H1 (cell line): ENCODE data around the gene SLC2A4. TPM values are rescaled to one million over a fixed set of nuclear protein-coding genes. Genes with fewer than 3 reads are reported as not detected.

Experiments used
- CTCF ChIA-PET: fragments of 300-600 bp; sonication (Branson Sonifier 250); formaldehyde crosslinking; loops from one replicate; lab custom pipeline; 2021; ENCODE audit not compliant: partially characterized antibody; lab: Charles Lee
- POLR2A ChIA-PET: fragments of 300-600 bp; sonication (Branson Sonifier 250); formaldehyde crosslinking; loops from one replicate; lab custom pipeline; 2021; ENCODE audit warnings: inconsistent platforms; ENCODE audit not compliant: partially characterized antibody; lab: Charles Lee
- DNase-seq, 2 experiments: peaks; one replicate each; pipeline versions ENCODE4 v3.0.0 to v3.0.0-alpha.2; 2010 to 2022; ENCODE audit warnings: low spot score in 2 of 2, low read depth in 1 of 2, mixed read lengths in 1 of 2
- FAIRE-seq: peaks from 2 replicates; lab custom pipeline; 2011; peaks lifted over from hg19 to GRCh38; lab: Jason Lieb, UNC
- H2AFZ ChIP-seq: 2 replicates; pipeline ENCODE4 v1.8.1; 2012; ENCODE audit warnings: low read length, inconsistent platforms
- H2AK5ac ChIP-seq: 2 replicates; pipeline ENCODE4 v1.6.1; 2013; ENCODE audit warnings: low read depth, low read length
- H2BK120ac ChIP-seq: replicated peaks from 2 replicates; pipeline ENCODE3; 2013; ENCODE audit warnings: low read depth, low read length, inconsistent platforms
- H2BK12ac ChIP-seq: 2 replicates; pipeline ENCODE4 v1.6.1; 2013; ENCODE audit warnings: low read depth, low read length
- H2BK15ac ChIP-seq: 2 replicates; pipeline ENCODE4 v1.6.1; 2013; ENCODE audit warnings: low read length
- H2BK20ac ChIP-seq: 2 replicates; pipeline ENCODE4 v1.6.1; 2013; ENCODE audit warnings: low read length
- H2BK5ac ChIP-seq: 2 replicates; pipeline ENCODE4 v1.6.1; 2013; ENCODE audit warnings: low read depth, low read length
- H3K14ac ChIP-seq: 2 replicates; pipeline ENCODE4 v1.6.1; 2013; ENCODE audit warnings: inconsistent platforms; ENCODE audit not compliant: insufficient read length
- H3K18ac ChIP-seq: 2 replicates; pipeline ENCODE4 v1.6.1; 2013; ENCODE audit warnings: low read length; ENCODE audit errors: extremely low read depth
- H3K23ac ChIP-seq: 2 replicates; pipeline ENCODE4 v1.6.1; 2013; ENCODE audit warnings: inconsistent platforms; ENCODE audit not compliant: insufficient read length
- H3K23me2 ChIP-seq: 2 replicates; pipeline ENCODE4 v1.6.1; 2013; ENCODE audit warnings: low read depth, low read length
- H3K27ac ChIP-seq: 2 replicates; pipeline ENCODE4 v1.6.1; 2011; ENCODE audit warnings: low read depth, low read length, inconsistent platforms
- H3K27me3 ChIP-seq, 4 experiments: replicated peaks in 1 of 4; 1 replicate in 1 of 4; 2 replicates in 3 of 4; pipeline versions ENCODE4 v1.6.1 to v1.8.1; 2011 to 2013; ENCODE audit warnings: low read length in 3 of 4, mild to moderate bottlenecking in 3 of 4, inconsistent platforms in 2 of 4, mixed read lengths in 2 of 4, moderate library complexity in 1 of 4; ENCODE audit not compliant: control insufficient read depth in 3 of 4, insufficient read depth in 3 of 4; ENCODE audit errors: extremely low read depth in 1 of 4
- H3K36me3 ChIP-seq, 4 experiments: 2 replicates each; pipeline versions ENCODE4 v1.6.1 to v1.8.1; 2011 to 2013; ENCODE audit warnings: mild to moderate bottlenecking in 4 of 4, low read length in 3 of 4, moderate library complexity in 2 of 4, control low read depth in 1 of 4, inconsistent platforms in 1 of 4; ENCODE audit not compliant: insufficient read depth in 4 of 4, control insufficient read depth in 2 of 4
- H3K4ac ChIP-seq: replicated peaks from 2 replicates; pipeline ENCODE3; 2013; ENCODE audit warnings: low read length, low read depth, mixed read lengths, inconsistent platforms; ENCODE audit not compliant: insufficient read length
- H3K4me1 ChIP-seq, 4 experiments: replicated peaks in 1 of 4; 1 replicate in 1 of 4; 2 replicates in 3 of 4; pipeline versions ENCODE4 v1.6.1 to v1.8.1; 2011 to 2013; ENCODE audit warnings: low read length in 3 of 4, inconsistent platforms in 2 of 4, mixed read lengths in 1 of 4; ENCODE audit not compliant: insufficient read depth in 4 of 4, control insufficient read depth in 3 of 4
- H3K4me2 ChIP-seq, 2 experiments: 2 replicates each; pipeline versions ENCODE4 v1.6.1 to v1.8.1; 2011 to 2013; ENCODE audit warnings: low read depth in 2 of 2, low read length in 2 of 2, control low read depth in 1 of 2, inconsistent platforms in 1 of 2, mild to moderate bottlenecking in 1 of 2; ENCODE audit not compliant: insufficient read depth in 1 of 2
- H3K4me3 ChIP-seq, 4 experiments: fragments of 200-600, 300-600 bp in 1 of 4; sonication (generic), shearing (Covaris generic), sonication (Bioruptor Twin) in 1 of 4; 2 replicates each; pipeline versions ENCODE4 v1.5.1 to v1.8.1; 2011 to 2016; ENCODE audit warnings: low read length in 4 of 4, low read depth in 3 of 4, control low read depth in 2 of 4, inconsistent platforms in 2 of 4, mild to moderate bottlenecking in 2 of 4, mixed read lengths in 1 of 4, moderate library complexity in 1 of 4; ENCODE audit not compliant: insufficient read depth in 2 of 4; ENCODE audit errors: extremely low read depth in 1 of 4
- H3K56ac ChIP-seq: replicated peaks from 2 replicates; pipeline ENCODE3; 2013; ENCODE audit warnings: low read depth, mild to moderate bottlenecking, mixed read lengths, low read length, inconsistent platforms; ENCODE audit not compliant: insufficient read length
- H3K79me1 ChIP-seq: 2 replicates; pipeline ENCODE4 v1.6.1; 2013; ENCODE audit warnings: low read depth, low read length, control low read depth
- H3K79me2 ChIP-seq, 2 experiments: 2 replicates each; pipeline versions ENCODE4 v1.6.1 to v1.8.1; 2012 to 2013; ENCODE audit warnings: low read length in 2 of 2, mild to moderate bottlenecking in 2 of 2, inconsistent platforms in 1 of 2; ENCODE audit not compliant: insufficient read depth in 2 of 2, control insufficient read depth in 1 of 2
- H3K9ac ChIP-seq, 4 experiments: replicated peaks in 1 of 4; 1 replicate in 1 of 4; 2 replicates in 3 of 4; pipeline versions ENCODE4 v1.6.1 to v1.8.1; 2011 to 2013; ENCODE audit warnings: low read depth in 3 of 4, low read length in 3 of 4, control low read depth in 2 of 4, mild to moderate bottlenecking in 2 of 4, moderate library complexity in 2 of 4, inconsistent platforms in 1 of 4; ENCODE audit errors: extremely low read depth in 1 of 4
- H3K9me3 ChIP-seq, 2 experiments: 2 replicates each; pipeline versions ENCODE4 v1.6.1 to v1.8.1; 2012 to 2013; ENCODE audit warnings: mild to moderate bottlenecking in 2 of 2, moderate library complexity in 2 of 2, control low read depth in 1 of 2, inconsistent platforms in 1 of 2, low read depth in 1 of 2, low read length in 1 of 2, mixed read lengths in 1 of 2; ENCODE audit not compliant: insufficient read depth in 2 of 2
- H4K20me1 ChIP-seq, 2 experiments: replicated peaks in 1 of 2; 2 replicates each; pipeline versions ENCODE3 to v1.8.1; 2011 to 2013; ENCODE audit warnings: inconsistent platforms in 2 of 2, low read length in 2 of 2, mild to moderate bottlenecking in 1 of 2; ENCODE audit not compliant: insufficient read depth in 2 of 2, control insufficient read depth in 1 of 2
- H4K5ac ChIP-seq: 2 replicates; pipeline ENCODE4 v1.6.1; 2013; ENCODE audit warnings: low read length, low read depth, mixed read lengths, inconsistent platforms; ENCODE audit not compliant: insufficient read length
- H4K8ac ChIP-seq: 2 replicates; pipeline ENCODE4 v1.8.0; 2013; ENCODE audit warnings: mild to moderate bottlenecking, moderate library complexity, low read length, inconsistent platforms; ENCODE audit not compliant: insufficient read depth; ENCODE audit errors: extremely low read depth
- H4K91ac ChIP-seq: replicated peaks from 2 replicates; pipeline ENCODE3; 2013; ENCODE audit warnings: low read length, mixed read lengths, inconsistent platforms; ENCODE audit not compliant: insufficient read length
- CTCF ChIP-seq, 3 experiments: IDR thresholded peaks; 1 replicate in 2 of 3; 2 replicates in 1 of 3; pipeline versions ENCODE4 v1.5.1 to v1.6.1; 2011; ENCODE audit warnings: low read length in 3 of 3, mild to moderate bottlenecking in 3 of 3, inconsistent platforms in 2 of 3, low read depth in 1 of 3, moderate library complexity in 1 of 3; ENCODE audit not compliant: insufficient read depth in 1 of 3; ENCODE audit errors: control extremely low read depth in 1 of 3
- GTF2F1 ChIP-seq: IDR thresholded peaks from 2 replicates; pipeline ENCODE4 v1.6.1; 2012; ENCODE audit warnings: low read depth, low read length, improper control_type of control experiment, borderline replicate concordance
- HDAC6 ChIP-seq: IDR thresholded peaks from one replicate; pipeline ENCODE4 v1.7.1; 2012; ENCODE audit warnings: low read depth, mild to moderate bottlenecking, inconsistent platforms, low read length, moderate library complexity
- SP1 ChIP-seq: IDR thresholded peaks from 2 replicates; pipeline ENCODE4 v1.6.1; 2011; ENCODE audit warnings: low read depth, low read length
- SP4 ChIP-seq: IDR thresholded peaks from 2 replicates; pipeline ENCODE4 v1.6.1; 2012; ENCODE audit warnings: low read length, inconsistent platforms
- TAF7 ChIP-seq: optimal IDR thresholded peaks from 2 replicates; pipeline ENCODE3; 2011; ENCODE audit warnings: low read depth, mild to moderate bottlenecking, inconsistent platforms, low read length, moderate library complexity, borderline replicate concordance
- TEAD4 ChIP-seq: IDR thresholded peaks from 2 replicates; pipeline ENCODE4 v1.6.1; 2012; ENCODE audit warnings: low read depth, low read length, inconsistent platforms, mixed read lengths
- WGBS, 2 experiments: shearing (Covaris generic) in 1 of 2; methylation state at CpG; one replicate each; pipeline versions ENCODE4 v1.1.6 to v1.1.7; 2013 to 2015; ENCODE audit warnings: low lambda C conversion rate in 2 of 2, mixed read lengths in 2 of 2, inconsistent platforms in 1 of 2, low coverage in 1 of 2, missing lambda C conversion rate in 1 of 2; ENCODE audit not compliant: insufficient replicate concordance in 2 of 2, insufficient coverage in 1 of 2, insufficient read length in 1 of 2; ENCODE audit errors: extremely low coverage in 1 of 2, missing lambda C conversion rate in 1 of 2; 5-methylcytosine and 5-hydroxymethylcytosine counted together
- polyA plus RNA-seq, 7 experiments: library from polyadenylated mRNA; depleted of rRNA in 3 of 7; stranded (reverse) in 5 of 7; unstranded in 2 of 7; fragments of >200 nt in 5 of 7; fragments of 200-250 nt in 2 of 7; gene quantifications; 1 replicate in 5 of 7; 2 replicates in 1 of 7; 4 replicates in 1 of 7; pipeline versions ENCODE4 v1.2.1 to v1.2.3, GENCODE V29; 2011 to 2013; ENCODE audit warnings: missing spikeins in 2 of 7, mixed read lengths in 2 of 7
- total RNA-seq: library from RNA; stranded (reverse); fragmentation: NEBNext Ultra II Directional; extraction: Animal tissue kit (Norgen Biotek cat#: 25700); gene quantifications from 2 replicates; pipeline ENCODE4 v1.2.1, GENCODE V29; 2021

The SLC2A4 gene
- total and polyA plus RNA-seq, 2 of the 8 experiments (the other 6 are each of a cell fraction or from before 2014, with no cell fraction given): 5.7 to 6.9 TPM

- Histone ChIP-seq H2BK15ac (0 out of 2 replicates have a peak overlapping the region, but pooled peaks have one; percentile 20), H3K4ac (no peak overlapping the region), H3K23me2 (peaks cover 2% of the 10 kb centered on the region; the same call in 1 of the 2 replicates), H3K9me3 (no peaks in the 10 kb centered on the region; a peak in 1 of 4 replicates), H3K23ac (no peak overlapping the region), H4K20me1 (peaks cover 0 to 9% of the 10 kb centered on the region in 2 experiments), H3K14ac (no peak overlapping the region), H4K5ac (peak overlapping the region; percentile 7), H3K27me3 (peaks cover 3 to 11% (median 9%) of the 10 kb centered on the region in 4 experiments), H2AFZ (0 out of 2 replicates have a peak overlapping the region, but pooled peaks have one; percentile 95), H3K36me3 (no peaks in the 10 kb centered on the region), H3K4me1 (peaks cover 0 to 14% (median 5%) of the 10 kb centered on the region in 4 experiments; a peak in 5 of 7 replicates), H3K18ac (no peak overlapping the region; the same call in 1 of the 2 replicates), H3K27ac (no peak overlapping the region), H3K56ac (peak overlapping the region; percentile 1), H2AK5ac (no peak overlapping the region), H2BK5ac (no peak overlapping the region; the same call in 1 of the 2 replicates), H3K4me2 (peak overlapping the region; percentile 33 to 73), H2BK20ac (no peak overlapping the region), H3K79me2 (no peaks in the 10 kb centered on the region), H3K4me3 (peak overlapping the region in 1 of 4 experiments; percentile 51; a peak in 2 of 8 replicates), H3K9ac (no peak overlapping the region), H2BK120ac (no peak overlapping the region), H4K91ac (peak overlapping the region; percentile 52), H3K79me1 (peaks cover 2% of the 10 kb centered on the region; the same call in 1 of the 2 replicates), H2BK12ac (peak overlapping the region; percentile 75; the same call in 1 of the 2 replicates), H4K8ac (peak overlapping the region; percentile 69; the same call in 1 of the 2 replicates)
- no peak for FAIRE-seq
- peak in 1 of 2 experiments; percentile 96 for DNase-seq
- CTCF ChIA-PET: interaction anchor here (0.5 to 2.8 kb wide), 32 partner anchors 8 to 1316 kb away, joined by 3 to 42 read pairs (median 5); partner anchors contain the start of genes ACADVL, ACAP1, DLG4 and GABARAP
- POLR2A ChIA-PET: interaction anchor here (0.7 to 3.5 kb wide), 19 partner anchors 10 to 79 kb away, joined by 3 to 19 read pairs (median 5); partner anchors contain the start of genes CTDNEP1, DVL2, ELP5 and PHF23
- 14% methylated on average over 44 of the region's 51 CpGs; no CpG with 5 or more reads in 1 of the 2 experiments for WGBS, 2 experiments
- TF ChIP-seq SP1 (peak; percentile 28; the same call in 1 of the 2 replicates), TAF7 (peak; percentile 50), CTCF (IDR thresholded peaks at IDR 0.05; ENCODE audit: control extremely low read depth in 1 of 3, insufficient read depth in 1 of 3, low read depth in 1 of 3, low read length in 3 of 3) (peak; percentile 84 to 96 (median 90)), HDAC6 (no peak), TEAD4 (peak; percentile 76), SP4 (peak; percentile 59; the same call in 1 of the 2 replicates), GTF2F1 (no peak)
Observed at GRCh38 chr17:7296189-7296861, 14.8 kb downstream of the SLC2A4 start.
